SK-N-MC (cell line): Measurements from ENCODE around the gene PCDH15.

Experiments used
- EZH2 ChIP-seq: fragments of 200-600 bp; sonication (generic); IDR thresholded peaks from one replicate; pipeline ENCODE4 v1.6.1; 2017; ENCODE audit warnings: antibody characterized with exemption
- FOXP2 ChIP-seq: optimal IDR thresholded peaks from 2 replicates; pipeline ENCODE3; 2011; ENCODE audit warnings: mild to moderate bottlenecking, moderate library complexity; ENCODE audit not compliant: insufficient read depth; ENCODE audit errors: extremely low read length, control extremely low read depth
- POLR2AphosphoS5 ChIP-seq: IDR thresholded peaks from 2 replicates; pipeline ENCODE4 v1.6.1; 2012; ENCODE audit warnings: mild to moderate bottlenecking, low read depth, low read length, borderline replicate concordance

DNA sequence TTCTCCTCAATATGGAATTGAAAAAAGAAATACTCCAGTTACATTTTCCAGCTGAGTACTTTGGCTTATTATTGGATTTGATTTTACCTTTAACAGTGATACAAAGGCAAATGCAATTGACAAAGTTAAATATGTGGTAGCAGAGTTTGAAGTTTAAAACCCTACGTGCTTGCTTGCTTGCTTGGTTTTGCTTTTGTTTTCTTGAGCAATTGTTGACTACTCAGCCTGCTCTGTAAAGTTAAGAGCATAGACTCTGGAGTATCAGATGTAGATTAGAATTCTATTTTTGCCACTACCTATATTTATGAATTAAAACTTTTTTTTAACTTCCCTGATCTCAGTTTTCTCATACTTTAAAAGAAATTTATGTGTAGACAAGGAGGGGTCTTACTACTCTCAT, 51.4 kb downstream of the PCDH15 start:
- no peak for TF ChIP-seq FOXP2
- TF ChIP-seq EZH2: no peak
- TF ChIP-seq POLR2AphosphoS5: no peak
